Cardiac septum (tissue), 1 donor: Measurements from ENCODE around the gene CMTM4. TPM values are rescaled to one million over a fixed set of nuclear protein-coding genes. Genes with fewer than 3 reads are reported as not detected.
"Not testable (repeated sequence)": the region's sequence is repeated elsewhere in the genome, so short reads cannot be mapped to it uniquely, and the experiment has no call there.

Experiments
- DNase-seq: peaks from one replicate; pipeline ENCODE4 v3.0.0-alpha.2; 2020; ENCODE audit warnings: low spot score
- intact Hi-C: fragments of 100-400 bp; cut with DNase I; formaldehyde crosslinking; loops from one replicate; pipeline ENCODE4 v1.14.0; 2022
- total RNA-seq: library from RNA; stranded (reverse); fragmentation: NEBNext Ultra II Directional; extraction: Animal tissue kit (Norgen Biotek cat#: 25700); gene quantifications from one replicate; pipeline ENCODE4 v1.2.1, GENCODE V29; 2021
- donor health status: DM: no; HTN: no; CAD: no.

Gene CMTM4
- total RNA-seq, 1 donor from 2014 or later, result 10.4 TPM

- intact Hi-C loops, result no loop called here
- DNase-seq, result no peak
These were observed 72.8 kb downstream of the CMTM4 start for GRCh38 chr16:66623755-66624154.

DNA sequence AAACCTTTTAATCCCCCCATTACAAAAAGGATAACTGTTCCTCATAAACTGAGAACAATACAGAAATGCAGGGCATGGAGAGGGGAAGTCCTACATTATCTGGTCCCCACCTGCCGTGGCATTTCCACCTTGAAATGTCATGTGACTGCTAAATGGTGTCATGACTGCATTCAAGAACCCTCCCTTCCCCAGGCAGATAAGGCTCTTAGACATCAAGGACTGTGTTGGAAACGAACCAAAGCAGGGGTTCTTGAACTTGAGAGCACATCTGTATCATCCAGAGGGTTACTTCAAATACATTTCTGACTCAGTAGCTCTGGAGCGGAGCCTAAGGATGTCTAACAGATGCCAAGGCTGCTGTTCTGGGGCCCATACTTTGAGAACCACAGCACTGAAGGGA is 73.7 kb downstream of the CMTM4 start:
- no peak for DNase-seq
- intact Hi-C loops, result no loop called here

DNA sequence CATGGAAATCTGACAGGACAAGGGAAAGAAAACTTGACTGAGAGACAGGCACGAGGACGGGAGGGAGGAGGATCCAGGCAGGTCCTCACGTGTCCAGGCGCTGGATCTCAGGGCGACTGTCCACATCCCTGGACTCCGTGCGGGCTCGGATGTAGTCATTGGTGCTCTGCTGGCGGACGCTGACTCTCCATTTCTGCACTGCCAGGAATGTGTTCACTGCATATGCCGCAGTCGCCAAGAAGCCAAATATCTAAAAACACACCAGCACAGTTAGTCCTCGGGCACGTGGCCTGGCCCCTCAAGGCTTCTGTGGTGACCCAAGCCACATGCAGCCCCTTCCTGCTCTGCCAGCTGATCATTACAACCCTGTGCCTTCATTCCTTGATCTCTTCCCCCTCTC is 74.6 kb downstream of the CMTM4 start:
- peak; percentile 51 for DNase-seq
- intact Hi-C loops, result no loop called here

DNA sequence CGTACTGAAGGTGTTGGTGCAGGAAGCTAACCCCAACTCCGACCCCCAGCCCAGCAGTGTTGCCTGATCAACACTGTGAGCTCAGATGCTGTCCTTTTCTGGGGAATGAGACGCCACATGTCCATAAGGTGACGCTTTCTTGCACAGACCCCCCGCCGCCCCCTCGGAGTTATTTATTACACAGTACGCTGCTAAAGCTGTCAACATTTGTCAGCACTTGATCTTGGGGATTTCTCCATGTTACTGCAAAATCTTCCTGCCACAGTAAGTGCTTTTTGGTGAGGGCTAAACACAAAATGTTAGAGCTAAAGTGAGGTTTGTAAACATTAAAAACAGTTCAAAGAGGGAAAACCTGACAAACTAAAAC is 76.1 kb downstream of the CMTM4 start:
- intact Hi-C loops, result no loop called here
- peak; percentile 65 for DNase-seq

DNA sequence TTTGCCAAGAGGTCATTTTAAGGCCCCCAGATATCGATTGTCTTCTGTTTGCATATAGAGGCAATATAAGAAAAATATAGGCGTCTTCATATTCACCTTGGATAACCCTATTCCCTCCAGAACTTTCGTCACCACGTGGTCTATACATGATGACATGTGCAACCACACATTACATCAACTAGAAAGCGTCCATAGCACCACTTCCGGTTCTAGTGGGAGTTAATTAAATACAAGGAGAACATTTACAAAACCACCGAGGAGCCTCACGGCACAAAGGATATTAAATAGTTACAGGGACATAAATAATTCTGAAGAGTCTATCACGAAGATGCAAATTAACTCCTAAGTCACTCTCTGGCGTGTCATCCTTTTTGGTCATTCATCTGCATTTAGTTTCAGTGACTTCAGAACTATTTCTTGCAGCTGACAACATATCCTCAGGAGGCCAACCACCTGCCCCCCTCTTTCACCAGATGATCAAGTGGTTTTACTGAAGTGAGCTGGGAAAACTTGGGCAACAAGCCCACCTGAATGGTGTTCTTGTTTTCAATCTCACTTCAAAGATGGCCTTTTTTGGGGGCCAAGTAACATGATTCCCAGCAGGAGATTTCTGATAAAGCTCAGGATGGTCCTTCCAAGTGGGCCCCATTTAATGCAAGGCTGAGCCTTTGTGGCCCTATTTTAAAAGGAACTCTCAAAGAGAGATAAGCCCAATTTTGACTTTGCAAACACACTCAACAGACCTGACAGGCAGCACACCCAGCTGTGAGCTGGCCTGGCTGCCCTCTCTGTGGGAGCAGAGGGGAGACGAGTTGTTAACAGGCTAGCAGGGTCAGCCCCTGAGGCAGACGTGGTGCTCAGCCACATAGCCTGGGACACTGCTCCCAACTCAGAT is 76.8 kb downstream of the CMTM4 start:
- peak; percentile 12 for DNase-seq
- intact Hi-C loops, result no loop called here

DNA sequence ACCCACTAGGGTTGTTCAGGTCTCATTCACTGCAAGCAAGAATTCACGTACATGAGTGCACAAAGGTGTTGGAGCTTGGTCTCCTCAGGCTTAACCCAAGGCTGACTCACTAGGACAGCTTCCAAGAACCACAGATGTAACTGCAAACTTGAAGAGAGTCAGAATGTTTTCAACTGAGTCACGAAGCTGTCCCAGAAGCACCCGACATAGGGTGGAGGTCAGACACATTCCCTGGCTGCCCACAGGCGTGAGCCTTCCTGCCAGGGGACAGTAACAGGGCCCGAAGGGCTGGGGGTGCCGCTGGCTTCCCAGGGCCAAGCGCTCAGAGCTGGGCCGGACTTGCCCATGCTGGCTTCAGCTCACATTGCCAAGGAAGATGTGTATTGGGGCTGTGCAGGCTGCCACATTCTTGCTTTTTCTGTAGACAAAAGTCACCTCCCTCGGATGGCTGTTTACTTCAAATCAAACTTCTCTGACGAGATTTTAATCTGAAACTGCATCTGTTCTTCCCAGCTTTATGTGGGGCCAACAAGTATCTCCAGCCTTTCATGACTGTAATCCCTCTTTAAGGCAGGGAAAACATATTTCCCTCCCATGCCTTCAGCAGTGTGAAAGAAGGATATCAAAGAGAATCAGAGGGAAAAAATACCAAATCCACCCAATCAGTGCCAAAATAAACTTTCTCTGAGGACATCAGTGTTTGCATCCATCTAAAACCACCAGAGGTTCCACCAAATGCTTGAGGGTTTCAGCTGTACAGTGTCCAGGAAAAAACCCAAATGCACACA is 77.8 kb downstream of the CMTM4 start:
- no peak for DNase-seq
- intact Hi-C loops, result no loop called here

DNA sequence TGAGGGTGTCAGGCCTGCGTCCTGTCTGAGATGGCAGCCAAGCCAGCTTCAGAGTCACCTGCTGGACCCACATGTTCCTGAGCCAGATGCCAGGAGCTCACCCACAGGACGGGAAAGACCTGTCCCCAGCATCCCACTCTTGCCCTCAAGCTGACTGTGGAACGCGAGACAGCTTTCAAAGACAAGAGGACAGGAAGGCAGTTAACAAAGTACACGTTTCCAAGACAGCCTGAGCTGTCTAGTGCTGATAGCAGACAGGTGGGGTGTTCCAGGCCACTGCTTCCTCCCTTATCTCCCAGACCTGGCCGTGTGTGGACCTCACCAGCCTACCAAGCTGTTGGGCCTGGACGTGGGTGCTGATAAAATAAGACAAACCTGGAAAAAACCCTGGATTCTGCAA is 78.8 kb downstream of the CMTM4 start:
- intact Hi-C loops, result no loop called here

GRCh38 chr16:66617010-66617434 is 79.5 kb downstream of the CMTM4 start:
- no peak for DNase-seq
- intact Hi-C loops, result no loop called here

More for the DNA sequence above, 78.8 kb downstream of the CMTM4 start:
- no peak for DNase-seq

DNA sequence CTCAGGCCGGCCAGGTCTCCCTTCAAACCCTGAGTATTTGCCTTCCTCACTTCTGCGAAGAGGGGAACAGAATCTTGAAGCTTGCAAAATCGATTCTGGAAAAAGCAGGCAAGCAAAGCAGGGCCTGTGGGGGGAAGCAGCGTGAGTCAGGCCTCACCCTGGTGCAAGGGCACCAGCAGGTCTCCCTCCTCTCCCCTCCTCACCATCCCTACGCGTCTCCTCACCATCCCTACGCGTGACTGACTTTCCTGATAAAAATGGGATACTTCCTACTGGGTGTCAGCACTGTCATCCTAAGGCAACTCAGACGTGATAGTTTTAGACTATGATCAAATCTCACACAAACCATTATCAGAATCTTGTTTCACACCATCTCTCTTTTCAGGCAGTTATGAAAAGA is 80.0 kb downstream of the CMTM4 start:
- intact Hi-C loops, result no loop called here
- DNase-seq, result no peak

DNA sequence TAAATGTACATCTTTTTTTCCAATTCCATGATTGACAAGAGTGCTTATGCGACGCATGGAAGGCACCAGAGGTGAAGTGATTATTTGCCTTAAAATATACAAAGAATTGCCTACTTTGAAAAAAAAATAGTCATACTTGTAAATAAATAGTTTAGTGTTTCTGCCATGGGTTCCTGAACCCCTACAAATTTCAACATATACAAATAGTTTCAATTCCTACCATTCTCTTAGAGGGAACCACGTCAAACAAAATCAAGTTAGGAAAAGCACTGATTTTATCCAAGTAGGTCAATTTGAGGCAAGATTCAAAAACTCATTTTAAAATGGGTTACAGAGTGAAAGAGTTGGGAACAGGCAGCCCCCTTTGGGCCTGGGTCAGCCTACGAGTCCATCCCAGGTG is 80.4 kb downstream of the CMTM4 start:
- intact Hi-C loops, result no loop called here
- DNase-seq, result no peak

- intact Hi-C loops, result no loop called here
- DNase-seq, result no peak
These were observed 82.3 kb downstream of the CMTM4 start for GRCh38 chr16:66614161-66614802.

DNA sequence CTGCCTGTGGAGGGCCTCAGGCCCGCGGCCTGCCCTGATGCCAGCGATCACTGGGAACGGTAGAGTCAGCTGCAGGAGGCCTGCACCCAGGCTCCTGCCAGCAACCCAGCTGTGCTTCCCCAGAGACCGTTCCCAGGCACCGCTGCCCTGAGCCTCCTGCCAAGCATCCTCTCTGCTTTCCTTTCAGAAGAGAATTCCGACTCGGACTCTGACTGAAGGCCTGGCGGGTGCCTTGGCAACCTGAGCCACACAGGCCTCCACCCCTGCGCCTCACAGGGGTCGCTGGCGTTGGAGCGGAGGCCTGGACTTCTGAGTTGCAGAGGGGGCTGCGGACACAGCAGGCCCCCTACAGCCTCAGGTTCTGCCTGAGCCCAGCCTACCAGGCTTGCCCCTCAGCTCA is 84.1 kb downstream of the CMTM4 start:
- intact Hi-C loops, result no loop called here
- no peak for DNase-seq

DNA sequence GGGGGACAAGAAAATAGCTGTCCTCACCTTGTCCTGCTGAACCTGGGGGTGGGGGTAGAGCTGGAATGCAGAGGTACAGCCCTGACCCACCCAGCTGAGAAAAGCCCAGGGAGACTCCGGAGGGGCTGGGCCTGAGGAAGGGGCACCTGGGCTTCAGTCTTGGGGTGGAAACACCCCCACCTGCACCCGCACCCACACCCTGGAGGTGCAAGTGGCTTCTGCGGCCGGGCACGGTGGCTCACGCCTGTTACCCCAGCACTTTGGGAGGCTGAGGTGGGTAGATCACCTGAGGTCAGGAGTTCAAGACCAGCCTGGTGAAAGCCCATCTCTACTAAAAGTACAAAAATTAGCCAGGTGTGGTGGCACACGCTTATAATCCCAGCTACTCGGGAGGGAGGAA is 84.6 kb downstream of the CMTM4 start:
- DNase-seq, intact Hi-C loops: not testable (repeated sequence)

GRCh38 chr16:66610111-66610820 is 86.3 kb downstream of the CMTM4 start:
- intact Hi-C loops, result no loop called here

GRCh38 chr16:66609139-66609510 is 87.4 kb downstream of the CMTM4 start:
- intact Hi-C loops, result loop anchor here (5.0 kb wide), 1 partner anchor 88 kb away; the partner anchor contains the start of gene CMTM4
- no peak for DNase-seq

More at GRCh38 chr16:66610111-66610820, 86.3 kb downstream of the CMTM4 start:
- DNase-seq, result no peak

- peak; percentile 92 for DNase-seq
- intact Hi-C loops, result loop anchor here (5.0 kb wide), 1 partner anchor 89 kb away; the partner anchor contains the start of gene CMTM4
These were observed 88.1 kb downstream of the CMTM4 start for GRCh38 chr16:66608241-66609138.

DNA sequence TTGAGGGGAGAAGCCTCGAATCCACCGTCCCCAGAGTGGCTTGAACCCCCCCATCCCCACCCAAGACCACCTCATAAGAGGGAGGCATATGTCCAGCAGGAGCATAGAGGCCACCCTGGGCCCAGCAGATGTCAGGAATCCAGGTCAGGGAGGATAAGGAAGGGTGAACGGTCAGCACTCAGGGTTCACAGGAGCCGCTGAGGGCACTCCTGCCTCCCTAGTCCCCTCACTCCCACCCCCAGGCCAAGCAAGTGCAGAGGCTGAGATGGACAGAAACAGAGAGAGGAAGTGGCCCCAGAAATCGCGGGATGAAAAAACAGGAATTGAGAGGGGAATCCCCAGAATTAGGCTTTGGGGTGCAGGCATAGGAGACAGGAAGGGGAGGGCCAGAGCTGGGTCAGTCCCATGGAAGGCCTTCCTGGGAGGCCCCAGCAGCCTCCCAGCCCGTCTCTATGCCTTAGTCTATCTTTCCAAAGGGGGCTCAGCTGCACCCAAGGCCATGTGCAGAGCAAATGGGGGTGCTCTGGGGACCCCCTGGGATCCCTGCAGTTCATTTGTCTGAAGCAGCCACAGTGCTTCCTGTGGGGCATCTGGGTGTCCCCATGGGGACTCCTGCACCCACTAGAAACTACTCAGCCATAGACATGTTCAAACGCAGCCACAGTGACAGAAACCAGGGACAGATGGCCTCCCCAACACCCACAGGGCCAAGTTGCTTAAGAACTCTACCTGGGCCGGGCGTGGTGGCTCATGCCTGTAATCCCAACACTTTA is 90.4 kb downstream of the CMTM4 start:
- intact Hi-C loops, result loop anchor here (2.0 to 5.0 kb wide), 3 partner anchors 91 to 261 kb away; partner anchors contain the start of gene CMTM4
- DNase-seq, result no peak
